Activated T-cell treated with anti-CD3 and anti-CD28 coated beads for 48 hours (primary cell): ENCODE results near the gene EEPD1.
"Not testable (repeated sequence)": the region's sequence is repeated elsewhere in the genome, so short reads cannot be mapped to it uniquely, and the experiment has no call there.

Experiments used
- DNase-seq: peaks from one replicate; pipeline ENCODE4 v3.0.0-alpha.2; 2020; ENCODE audit warnings: low read depth

The EEPD1 gene

DNA sequence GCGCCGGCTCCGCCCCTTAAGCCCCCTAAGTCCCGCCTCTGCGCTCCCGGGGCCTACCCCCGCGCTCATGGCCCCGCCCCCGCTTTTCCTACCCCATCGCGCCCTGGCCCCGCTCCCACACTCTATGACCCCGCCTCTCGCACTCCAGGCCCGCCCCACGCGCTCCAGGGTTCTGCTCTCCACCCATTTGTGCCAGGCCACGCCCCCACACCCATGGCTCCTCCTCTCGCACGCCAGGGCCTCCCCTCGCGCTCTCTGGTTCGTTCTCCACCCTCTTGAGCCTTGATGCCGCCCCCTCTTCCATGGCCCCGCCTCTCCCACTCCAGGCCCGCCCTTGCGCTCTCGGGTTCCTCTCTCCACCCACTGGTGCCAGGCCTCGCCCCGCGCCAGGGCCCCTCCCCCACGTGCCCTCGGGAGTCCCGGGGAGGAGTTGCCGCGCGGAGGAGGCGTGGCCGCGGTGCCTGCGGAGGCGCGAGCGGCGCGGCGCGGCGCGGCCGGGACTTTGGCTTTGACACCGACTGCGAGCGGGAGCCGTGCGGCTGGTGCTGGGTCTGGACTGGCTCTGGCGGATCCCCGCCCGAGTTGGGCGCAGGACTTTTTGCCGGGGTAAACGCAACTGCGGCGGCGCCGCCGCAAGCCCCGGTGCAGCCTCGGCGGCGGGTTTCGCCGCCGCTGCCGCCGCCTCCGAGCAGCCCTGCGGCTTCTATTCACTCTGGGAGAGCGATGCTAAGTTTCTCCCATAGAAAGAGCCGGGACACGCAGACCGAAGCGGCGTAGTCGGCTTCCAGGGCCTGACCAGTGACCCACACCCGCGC is at the start of gene EEPD1:
Gene EEPD1 (plus strand): TSS at position 499 of the 815 bp plus-strand sequence. CDS start 1,071 bp downstream, outside the sequence.
- DNase-seq, result peak; percentile 100

DNA sequence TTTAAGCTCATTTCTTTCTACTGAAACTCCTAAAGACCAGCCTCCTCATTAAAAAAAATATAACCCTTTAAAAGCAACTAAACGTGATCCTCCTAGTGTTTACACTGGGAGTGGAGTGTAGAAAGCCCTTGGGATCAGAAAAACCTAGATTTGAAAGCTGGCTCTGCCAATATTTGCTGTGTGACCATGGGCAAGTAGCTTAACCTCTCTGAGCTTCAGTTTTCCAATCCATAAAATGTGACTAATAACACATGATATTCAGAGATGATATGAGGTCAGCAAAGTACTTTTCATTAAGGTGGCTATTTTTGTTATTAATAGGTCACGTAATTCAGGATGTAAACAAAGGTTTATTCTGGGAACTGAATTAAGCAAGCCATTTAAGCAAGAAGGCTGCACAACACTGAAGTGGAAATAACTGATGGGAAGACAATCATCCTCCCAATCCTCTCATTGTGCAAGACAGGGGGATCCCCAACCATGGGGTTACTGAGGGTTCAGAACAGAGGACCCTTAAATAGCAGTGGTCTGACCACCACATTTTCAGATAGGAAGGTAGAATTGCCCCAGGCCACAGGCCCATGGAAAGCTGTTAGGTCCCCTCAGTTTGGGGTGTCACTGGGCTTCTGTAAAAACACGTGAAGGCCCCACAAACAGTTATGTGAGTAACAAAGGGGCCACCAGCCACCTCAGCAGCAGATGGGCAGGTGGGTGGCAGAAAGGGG is 49.1 kb upstream of the EEPD1 start:
- DNase-seq, result no peak

DNA sequence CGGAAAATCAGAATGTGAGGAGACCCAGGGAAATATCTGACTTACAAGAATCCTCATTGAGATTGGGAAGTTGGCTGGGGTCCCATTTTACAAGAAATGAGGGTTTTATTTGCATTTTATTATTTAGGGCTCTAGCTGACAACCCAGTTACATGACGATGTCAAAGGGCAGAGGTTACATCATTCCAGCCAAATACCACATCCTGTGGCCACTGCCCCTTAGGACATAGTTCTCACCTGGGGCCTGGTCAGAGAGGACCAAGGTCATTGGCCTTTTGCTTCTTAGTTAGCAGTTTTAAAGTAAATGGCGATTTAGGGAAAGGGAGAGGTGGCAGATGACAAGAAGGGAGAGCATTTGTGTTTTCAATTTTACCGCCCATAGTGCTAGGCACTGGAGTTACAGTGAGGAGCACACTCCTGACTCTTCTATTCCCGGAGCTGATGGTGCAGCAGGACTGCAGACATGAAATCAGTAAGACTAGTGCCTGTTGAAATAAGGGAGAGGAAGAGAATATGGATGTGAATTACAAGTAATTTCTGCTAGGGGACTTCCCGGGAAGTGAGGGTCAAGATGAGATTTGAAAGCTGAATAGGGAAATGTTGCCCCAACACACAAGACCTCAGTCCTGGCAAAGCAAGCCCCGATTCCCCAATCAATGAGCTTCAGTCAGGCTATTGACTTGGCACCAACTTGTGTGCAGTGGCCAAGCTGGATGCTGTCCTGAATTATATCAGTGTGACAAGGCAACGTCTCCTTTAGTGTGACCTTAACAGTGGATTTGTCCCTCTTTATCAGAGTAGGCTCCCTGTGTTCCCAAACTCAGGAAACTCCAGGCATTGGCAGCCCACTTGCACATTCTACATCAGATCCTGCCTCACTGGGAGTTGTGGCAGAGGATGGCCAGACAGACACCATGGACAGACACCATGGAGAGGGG is 45.8 kb upstream of the EEPD1 start:
- not testable (repeated sequence) for DNase-seq

DNA sequence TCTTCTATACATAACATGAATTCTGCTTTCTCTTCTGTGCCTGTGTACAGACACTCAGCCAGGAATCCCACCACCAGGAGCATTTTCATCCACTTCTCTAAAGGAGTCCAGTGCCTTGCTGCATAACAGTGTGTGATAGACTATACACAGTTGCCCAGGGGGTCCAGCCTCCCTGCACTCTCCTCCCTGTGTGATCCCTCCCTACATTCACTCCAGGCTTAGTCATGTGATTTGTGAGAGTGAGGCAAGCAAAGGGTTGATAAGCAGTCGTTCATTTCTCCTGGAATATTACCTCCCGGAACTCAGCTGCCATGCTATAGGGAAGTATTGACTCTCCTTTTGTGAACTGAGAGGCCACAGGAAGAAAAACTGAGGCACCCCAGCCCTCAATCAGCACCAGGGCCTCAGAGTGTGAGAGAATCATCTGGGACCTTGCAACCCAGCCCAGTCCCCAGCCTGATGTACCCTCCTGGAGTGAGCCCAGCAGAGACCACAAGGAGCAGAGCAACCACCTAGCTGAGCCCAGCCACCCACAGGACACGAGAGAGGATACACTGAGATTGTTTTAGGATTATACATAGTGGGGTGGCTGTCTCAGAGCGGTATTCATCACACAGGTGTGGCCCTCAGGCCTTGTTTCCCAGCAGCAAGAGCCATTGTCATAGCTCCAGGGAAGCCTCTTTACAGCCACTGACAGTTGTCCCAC is 45.0 kb upstream of the EEPD1 start:
- DNase-seq, result no peak

DNA sequence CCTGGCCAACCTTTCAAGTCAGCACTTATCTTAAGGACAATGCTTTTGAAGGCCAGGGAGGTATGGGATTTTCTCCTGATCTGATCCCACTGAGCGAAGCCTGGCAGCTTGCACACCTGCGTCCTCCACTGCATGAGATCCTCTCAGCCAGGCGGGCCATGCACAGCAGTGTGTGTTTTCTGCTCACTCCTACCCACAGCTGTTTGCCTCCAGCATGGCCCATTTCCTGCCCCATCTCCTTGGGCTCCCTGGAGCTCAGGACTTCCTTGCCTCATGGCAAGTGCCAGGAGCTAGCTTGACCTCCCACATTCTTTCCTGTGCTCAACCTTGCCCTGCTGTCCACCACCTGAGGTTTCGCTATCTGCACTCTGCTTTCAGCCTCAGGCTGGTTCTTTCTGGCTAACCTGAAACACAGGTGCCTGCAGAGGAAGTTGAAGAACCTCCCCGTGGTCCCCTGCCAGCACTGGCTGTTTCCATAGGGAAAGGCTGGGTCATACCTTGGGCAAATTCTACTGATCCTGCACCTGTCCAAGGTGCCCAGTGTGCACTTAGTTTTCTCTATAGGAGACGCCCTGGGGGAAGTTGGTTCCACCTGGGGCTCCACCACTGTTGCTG is 43.9 kb upstream of the EEPD1 start:
- no peak for DNase-seq

DNA sequence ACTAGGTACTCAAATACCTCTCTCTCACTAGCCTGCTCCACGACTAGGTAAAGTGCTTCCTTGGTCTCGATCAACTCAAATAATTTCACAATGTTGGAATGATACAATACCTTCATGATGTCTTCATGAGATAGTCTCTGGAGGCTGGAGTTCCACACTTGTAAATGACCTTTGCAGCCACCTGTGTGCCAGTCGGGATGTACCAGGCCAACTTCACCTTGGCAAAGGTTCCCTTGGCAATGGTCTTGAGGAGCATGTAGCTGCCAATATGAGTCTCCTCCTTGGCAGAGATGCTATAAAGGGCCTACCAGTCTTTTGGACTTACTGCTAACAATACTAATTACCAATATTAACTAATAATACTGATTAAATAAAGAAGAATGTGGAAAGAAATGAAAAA is 42.5 kb upstream of the EEPD1 start:
- DNase-seq, result no peak

DNA sequence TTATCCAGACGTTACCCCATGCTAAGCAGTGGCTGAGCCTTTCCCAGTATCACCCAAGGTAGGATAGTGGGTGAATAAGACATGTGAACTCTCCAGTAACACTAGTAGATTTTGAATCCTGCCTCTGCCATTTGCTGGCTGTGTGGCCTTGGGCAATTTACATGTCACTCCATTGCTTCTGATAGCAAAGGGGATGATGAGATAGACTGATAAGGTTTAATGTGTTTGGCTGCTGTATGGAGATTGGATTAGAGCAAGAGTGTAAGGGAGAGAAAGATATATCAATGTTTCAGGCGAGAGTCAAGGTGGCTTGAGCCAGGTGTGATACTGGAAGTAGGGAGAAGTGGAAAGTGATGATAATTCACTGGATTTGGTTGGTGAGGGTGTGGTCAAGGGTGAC is 40.1 kb upstream of the EEPD1 start:
- DNase-seq, result no peak

DNA sequence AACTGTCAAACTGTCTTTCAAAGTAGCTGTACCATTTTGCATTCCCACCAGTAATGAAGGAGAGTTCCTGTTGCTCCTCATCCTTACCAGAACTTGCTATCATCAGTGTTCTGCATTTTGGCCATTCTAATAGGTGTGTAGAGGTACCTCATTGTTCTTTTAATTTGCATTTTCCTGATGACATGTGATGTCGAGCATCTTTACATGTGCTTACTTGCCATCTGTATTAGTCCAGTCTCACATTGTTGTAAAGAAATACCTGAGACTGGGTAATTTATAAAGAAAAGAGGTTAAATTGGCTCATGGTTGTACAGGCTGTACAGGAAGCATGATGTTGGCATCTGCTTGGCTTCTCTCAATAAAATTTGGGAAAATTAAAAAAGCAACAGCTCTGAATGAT is 38.7 kb upstream of the EEPD1 start:
- DNase-seq, result no peak

DNA sequence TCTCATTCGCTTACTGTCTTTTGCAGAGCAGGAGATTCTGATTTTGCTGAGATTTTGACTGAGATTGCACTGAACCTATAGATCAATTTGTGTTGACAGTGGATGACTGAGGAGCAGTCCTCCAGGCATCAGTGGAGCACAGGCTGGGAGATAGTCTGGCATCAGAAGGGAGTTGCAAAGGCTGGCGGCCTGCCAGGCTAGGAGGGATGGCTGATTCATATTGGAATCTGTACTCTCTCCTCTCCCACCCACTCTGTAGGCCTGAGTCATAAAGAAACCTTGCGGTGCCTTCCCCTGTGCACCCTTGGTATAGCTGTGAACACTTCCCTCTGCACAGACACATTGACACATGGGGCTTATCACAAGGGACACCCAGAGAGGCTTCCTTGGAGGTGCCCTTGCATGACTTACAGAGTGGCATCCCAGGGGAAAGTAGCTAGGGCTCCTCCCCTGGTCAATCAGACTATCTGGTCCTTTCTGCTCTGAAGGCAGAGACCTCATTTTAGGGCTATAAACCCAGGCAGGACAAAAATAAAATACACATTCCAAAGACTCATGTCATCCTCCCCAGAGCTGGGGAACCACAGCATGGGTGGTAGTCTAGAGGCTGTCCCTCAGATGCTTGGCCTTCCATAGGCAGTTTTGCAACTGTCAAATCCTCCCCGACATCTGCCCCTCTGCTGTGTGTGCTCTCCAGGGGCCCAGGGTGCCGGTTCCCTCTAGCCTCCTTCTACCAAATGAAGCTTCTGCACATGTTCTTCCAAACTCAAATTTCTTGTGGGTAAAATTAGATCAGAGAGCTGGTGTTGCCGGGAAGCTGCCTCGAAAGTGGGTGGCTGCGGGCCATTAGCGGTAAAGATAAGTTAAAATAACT is 37.4 kb upstream of the EEPD1 start:
- peak; percentile 81 for DNase-seq

DNA sequence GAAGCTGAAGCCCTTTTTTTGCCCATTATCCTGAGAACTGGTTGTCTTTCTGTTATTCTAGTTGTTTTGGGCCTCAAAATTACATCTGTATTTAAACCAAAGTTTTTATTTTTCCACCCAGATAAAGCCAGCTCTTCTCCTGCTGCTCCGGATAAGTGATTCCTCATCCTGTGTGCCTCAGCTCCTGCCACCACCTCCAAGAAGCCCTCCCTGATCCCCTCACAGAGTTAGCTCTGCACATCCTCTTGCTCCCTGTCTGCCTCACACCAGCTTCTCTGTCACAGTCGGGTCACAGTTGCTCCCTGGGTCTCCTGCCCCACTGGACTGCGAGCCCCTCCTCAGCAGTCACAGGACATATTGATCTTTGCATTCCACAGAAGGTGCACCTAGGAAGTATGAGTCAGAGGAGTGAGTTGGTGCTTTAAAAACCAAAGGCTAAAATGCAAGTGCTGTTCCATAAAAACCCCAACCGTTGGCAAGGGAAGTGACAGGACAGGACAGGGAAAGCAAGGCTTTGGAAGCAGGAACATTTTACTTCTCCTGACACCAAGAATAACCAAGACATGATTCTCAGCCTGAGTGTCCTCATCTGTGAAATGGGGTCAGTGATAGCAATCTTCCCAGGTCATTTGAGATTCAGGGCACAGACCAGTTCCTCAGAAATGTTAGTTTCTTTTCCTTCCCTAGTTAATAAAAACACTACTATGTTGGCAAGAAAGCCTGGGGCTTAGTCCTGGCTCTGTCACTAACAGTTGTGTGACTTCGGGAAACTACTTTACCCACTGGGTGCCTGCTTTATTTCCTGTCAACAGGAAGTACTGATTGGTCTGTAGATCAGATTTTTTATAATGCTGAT is 36.5 kb upstream of the EEPD1 start:
- no peak for DNase-seq

DNA sequence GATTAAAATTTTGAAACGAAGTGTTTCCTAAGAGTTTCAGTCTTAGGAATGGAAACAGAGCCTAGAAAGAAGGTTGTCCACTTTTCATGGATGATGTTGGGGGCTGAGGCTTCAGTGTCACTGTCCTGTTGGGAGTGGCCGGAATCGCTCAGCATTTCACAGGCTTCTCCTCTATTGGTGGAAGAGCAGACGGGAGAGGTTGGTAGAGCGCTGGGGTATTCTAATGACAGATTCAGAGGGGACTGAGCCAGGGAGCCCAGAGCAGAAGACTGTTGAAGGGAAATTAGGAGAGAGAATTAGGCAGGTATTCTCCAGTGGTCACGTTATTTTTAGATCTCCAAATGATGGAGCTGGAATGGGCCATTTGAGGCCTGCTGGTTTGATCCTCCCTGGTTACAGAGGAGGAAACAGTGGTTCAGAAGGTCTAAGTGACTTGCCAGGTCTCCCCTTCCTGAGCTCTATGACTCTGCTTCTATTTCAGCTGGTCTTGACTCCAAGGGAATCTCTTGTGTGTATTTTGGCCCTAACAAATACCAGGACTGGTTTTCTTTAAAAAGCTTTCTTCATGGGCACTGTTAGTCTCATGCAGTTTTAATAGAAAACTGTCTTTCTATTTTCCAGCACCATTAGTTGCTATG is 35.7 kb upstream of the EEPD1 start:
- DNase-seq, result no peak

DNA sequence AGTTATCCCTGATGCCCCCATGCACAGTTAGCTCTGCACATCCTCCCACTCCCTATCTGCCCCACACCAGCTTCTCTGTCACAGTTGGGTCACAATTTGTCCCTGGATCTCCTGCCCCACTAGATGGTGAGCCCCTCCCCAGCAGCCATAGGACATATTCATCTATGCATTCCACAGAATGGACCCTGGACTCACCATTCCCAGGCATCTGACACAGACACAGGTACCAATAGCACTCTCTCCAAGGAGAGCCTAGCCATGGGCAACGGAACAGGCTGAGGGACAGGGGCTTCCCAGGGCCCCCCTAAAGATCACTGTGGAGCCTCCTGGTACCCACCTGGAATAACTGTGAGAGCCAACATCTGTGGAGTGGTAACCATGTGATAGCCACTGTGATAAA is 34.7 kb upstream of the EEPD1 start:
- no peak for DNase-seq

DNA sequence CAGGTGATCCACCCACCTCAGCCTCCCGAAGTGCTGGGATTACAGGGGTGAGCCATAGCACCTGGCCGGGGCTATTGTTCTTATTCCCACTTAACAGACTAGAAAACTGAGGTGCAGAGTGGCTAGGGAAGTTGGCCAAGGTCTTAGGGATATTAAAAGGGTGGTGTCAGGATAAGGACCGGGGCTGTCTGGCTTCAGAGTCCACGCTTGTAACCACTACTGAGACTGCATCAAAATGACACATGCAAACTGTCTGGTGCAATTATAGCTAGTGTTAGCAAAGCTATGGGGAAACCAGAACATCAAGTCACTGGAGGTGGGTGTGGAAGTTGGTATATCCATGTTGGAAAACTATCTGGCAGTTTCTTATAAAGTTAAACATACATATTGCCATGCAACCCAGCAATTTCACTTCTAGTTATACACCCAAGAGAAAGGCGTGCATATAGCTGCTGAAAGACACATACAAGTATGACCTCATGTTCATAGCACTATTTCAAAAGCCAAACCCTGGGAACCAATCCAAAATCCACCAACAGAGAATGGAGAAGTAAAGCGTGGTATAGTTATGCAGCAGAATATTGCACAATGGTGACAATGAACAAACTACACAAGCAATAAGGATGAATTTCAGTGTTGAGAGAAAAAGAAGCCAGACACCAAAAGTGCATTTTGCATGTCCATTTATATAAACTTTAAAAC is 33.9 kb upstream of the EEPD1 start:
- no peak for DNase-seq

DNA sequence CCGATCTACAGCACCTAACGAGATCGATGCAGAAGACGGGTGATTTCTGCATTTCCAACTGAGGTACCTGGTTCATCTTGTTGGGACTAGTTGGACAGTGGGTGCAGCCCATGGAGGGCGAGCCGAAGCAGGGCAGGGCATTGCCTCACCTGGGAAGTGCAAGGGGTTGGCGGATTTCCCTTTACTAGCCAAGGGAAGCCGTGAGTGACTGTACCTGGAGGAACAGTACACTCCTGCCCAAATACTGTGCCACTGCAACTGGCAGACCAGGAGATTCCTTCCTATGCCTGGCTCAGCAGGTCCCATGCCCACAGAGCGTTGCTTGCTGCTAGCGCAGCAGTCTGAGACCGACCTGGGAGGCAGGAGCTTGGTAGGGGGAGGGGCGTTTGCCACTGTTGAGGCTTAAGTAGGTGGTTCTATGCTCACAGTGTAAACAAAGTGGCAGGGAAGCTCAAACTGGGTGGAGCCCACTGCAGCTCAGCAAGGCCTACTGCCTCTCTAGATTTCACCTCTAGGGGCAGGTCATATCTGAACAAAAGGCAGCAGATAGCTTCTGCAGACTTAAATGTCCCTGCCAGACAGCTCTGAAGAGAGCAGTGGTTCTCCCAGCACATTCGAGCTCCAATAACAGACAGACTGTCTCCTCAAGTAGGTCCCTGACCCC is 32.9 kb upstream of the EEPD1 start:
- DNase-seq, result not testable (repeated sequence)

DNA sequence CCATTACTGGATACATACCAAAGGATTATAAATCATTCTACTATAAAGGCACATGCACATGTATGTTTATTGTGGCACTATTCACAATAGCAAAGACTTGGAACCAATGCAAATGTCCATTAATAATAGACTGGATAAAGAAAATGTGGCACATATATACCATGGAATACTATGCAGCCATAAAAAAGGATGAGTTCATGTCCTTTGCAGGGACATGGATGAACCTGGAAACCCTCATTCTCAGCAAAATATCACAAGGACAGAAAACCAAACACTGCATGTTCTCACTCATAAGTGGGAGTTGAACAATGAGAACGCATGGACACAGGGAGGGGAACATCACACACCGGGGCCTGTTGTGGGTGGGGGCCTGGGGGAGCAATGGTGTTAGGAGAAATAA is 27.4 kb upstream of the EEPD1 start:
- DNase-seq, result not testable (repeated sequence)

DNA sequence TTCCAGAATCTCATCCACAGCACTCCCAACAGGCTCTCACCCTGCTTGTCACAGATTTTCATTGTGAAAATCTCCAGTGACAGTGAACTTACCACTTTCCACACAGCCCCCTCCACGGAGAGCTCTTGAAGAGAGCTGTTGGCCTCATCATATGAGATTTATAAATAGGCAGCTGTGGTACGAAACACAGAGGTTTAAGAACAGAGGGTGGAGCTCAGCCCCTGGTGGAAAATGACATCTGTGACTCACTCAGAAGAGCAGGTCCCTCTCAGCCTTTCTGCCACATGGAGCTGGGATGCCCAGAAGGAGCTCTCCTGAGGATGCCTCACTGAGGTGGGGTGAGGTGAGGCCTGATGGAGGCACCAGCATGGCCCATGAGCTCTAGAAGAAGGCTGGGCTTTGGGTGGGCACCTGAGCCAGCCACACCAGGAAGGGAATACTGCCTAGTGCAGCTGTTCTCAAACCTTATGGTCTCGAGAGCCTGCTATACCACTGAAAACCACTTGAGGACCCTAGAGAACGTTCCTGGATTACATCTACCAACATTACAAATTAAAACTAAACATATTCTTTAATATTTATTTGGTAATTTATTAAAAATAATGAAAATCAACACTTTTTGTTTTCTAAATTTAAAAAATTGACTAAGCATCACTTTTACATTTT is 25.8 kb upstream of the EEPD1 start:
- no peak for DNase-seq

DNA sequence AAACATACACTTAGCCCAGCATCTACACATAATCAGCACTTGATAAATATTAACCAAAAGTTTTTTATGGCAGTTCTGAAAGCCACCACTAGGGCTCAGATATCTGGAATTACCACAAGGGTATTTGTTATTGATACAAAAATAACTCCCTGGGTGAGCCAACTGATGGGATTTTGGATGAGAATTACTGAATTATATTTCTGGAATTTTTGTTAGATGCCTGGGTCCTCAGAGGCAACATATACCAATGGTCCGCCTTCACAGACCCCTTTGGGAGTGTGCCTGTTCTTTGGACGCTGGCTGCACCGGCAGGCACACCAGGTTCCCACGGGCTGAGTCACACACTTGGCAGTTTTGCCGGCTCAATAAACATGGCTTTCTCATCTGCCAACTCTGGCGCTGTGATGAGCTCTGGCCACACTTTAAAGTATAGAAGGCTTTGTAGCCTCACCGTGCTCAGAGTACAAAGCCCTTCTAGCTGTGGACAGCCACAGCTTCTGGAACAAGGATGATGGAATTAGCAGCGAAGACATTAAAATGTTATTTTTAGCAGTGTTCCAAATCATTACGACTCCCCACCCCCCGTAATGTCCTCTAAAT is 24.5 kb upstream of the EEPD1 start:
- no peak for DNase-seq
